WTC11 (cell line): ENCODE measurements around the gene ELP4.

Experiments
- ATF3 ChIP-seq: sonication (generic); formaldehyde crosslinking; conservative IDR thresholded peaks from 2 replicates; pipeline ENCODE4 v1.8.1; 2022; ENCODE audit warnings: mild to moderate bottlenecking, missing genetic modification reagents
- CBFB ChIP-seq: sonication (generic); formaldehyde crosslinking; IDR thresholded peaks from 2 replicates; pipeline ENCODE4 v1.8.1; 2022; ENCODE audit warnings: mild to moderate bottlenecking, low read depth, missing genetic modification reagents
- CTCF ChIP-seq: fragments of 200-600 bp; IDR thresholded peaks from 2 replicates; pipeline ENCODE4 v1.8.0; 2022; ENCODE audit warnings: antibody characterized with exemption
- NFE2L1 ChIP-seq: sonication (generic); formaldehyde crosslinking; IDR thresholded peaks from 2 replicates; pipeline ENCODE4 v1.8.1; 2023; ENCODE audit warnings: missing genetic modification reagents
- NR1H2 ChIP-seq: sonication (generic); formaldehyde crosslinking; IDR thresholded peaks from 2 replicates; pipeline ENCODE4 v1.9.0; 2021; ENCODE audit warnings: mild to moderate bottlenecking, moderate library complexity, missing genetic modification reagents
- SMAD4 ChIP-seq: sonication (generic); formaldehyde crosslinking; IDR thresholded peaks from 2 replicates; pipeline ENCODE4 v1.8.0; 2022; ENCODE audit warnings: mild to moderate bottlenecking, missing genetic modification reagents
- TCF7 ChIP-seq: sonication (generic); formaldehyde crosslinking; IDR thresholded peaks from 2 replicates; pipeline ENCODE4 v1.8.0; 2022; ENCODE audit warnings: mild to moderate bottlenecking, low read depth, missing genetic modification reagents, moderate library complexity

DNA sequence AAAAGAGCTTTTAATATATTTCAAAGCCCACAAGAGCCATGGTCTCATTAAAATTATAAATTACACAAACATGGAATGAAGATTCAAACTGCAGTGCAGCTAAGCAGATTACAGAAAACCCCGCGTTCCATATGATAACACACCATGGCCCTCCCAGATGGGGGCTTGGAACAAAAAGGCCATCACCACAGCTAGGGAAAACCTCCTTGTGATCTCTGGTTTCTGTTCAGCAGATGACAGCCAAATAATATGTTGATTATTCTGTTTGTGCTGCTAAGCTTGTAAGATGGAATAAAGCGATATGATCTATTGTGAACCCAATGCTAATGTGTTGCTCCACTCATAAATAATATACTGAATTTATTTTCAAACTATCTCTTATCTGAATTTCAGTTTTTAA is 28.6 kb upstream of the ELP4 start:
- TF ChIP-seq ATF3 (no peak), CTCF (no peak), TCF7 (CRISPR knock-in tag) (no peak), NR1H2 (no peak), SMAD4 (CRISPR knock-in tag) (no peak), NFE2L1 (CRISPR knock-in tag) (no peak), CBFB (CRISPR knock-in tag) (no peak)
